CD4-positive, alpha-beta T cell treated with Interleukin-21 for 1 hour (primary cell): ENCODE results near the gene ACSM4.
A peak's percentile ranks its signal among the peaks of the same experiment; 100 is the strongest.
"Not testable (repeated sequence)": the region's sequence is repeated elsewhere in the genome, so short reads cannot be mapped to it uniquely, and the experiment has no call there.

Experiments used
- DNase-seq: peaks from one replicate; pipeline ENCODE4 v3.0.0-alpha.2; 2020

ACSM4 gene, protein sequence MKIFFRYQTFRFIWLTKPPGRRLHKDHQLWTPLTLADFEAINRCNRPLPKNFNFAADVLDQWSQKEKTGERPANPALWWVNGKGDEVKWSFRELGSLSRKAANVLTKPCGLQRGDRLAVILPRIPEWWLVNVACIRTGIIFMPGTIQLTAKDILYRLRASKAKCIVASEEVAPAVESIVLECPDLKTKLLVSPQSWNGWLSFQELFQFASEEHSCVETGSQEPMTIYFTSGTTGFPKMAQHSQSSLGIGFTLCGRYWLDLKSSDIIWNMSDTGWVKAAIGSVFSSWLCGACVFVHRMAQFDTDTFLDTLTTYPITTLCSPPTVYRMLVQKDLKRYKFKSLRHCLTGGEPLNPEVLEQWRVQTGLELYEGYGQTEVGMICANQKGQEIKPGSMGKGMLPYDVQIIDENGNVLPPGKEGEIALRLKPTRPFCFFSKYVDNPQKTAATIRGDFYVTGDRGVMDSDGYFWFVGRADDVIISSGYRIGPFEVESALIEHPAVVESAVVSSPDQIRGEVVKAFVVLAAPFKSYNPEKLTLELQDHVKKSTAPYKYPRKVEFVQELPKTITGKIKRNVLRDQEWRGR

DNA sequence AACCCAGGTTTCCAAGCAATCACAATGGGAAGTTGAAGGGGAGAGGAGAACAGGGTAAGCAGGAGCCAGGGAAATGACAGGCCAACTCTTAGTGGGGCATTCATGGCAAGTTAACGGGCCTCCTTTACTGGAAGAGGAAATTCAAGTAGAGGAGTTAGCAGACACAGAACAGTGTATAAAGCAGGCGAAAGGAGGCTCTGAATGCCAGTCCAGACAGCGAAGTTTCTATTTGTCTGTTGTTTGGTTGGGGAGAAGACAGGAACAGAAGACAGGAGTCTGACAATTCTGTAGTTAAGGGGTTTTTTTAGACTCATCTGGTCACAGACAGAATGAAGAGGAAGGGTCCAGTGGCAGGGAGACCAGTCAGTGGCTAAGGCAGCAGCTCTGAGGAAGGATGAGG lies at the start of gene ACSM4:
Gene ACSM4, plus strand, starts transcription at position 301 of the 400 bp plus-strand sequence. CDS start 260 bp downstream, outside the sequence.
- DNase-seq, result no peak

DNA sequence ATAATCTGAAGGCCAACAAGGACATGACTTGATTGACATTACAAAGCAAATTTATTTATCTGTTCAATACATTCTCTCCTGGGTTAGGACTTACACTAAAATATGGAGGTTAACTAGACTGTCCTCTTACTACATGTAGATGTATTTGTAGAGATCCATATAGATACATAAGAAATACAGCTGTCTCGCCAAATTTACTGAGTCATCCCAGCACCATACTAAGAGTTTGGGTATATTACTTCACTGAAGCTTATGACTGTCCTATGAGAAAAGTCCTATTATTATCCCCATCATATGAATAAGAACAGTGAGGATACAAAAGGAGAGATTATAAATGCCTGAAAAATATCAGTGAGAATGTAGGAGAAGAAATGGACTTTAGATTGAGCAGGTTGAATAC lies 44.8 kb upstream of the ACSM4 start:
- no peak for DNase-seq

DNA sequence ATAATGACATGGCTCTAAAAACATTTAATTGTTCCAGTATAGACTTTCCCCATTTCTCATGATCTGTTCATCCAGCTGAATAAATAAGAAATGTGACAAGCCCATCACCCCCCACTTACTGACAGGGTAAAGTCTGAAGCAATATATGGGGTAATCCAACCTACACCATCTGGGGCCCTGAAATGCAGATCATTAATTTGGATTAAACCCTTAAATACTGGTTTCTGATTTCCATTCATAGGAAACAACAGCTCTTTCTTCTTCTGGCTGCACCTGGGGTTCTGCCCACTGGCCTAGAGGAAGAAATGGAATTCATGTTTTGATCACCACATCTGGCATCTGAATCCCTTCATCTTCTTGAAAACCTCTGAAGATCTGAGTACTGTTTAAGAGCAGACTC lies 39.3 kb upstream of the ACSM4 start:
- DNase-seq, result no peak

DNA sequence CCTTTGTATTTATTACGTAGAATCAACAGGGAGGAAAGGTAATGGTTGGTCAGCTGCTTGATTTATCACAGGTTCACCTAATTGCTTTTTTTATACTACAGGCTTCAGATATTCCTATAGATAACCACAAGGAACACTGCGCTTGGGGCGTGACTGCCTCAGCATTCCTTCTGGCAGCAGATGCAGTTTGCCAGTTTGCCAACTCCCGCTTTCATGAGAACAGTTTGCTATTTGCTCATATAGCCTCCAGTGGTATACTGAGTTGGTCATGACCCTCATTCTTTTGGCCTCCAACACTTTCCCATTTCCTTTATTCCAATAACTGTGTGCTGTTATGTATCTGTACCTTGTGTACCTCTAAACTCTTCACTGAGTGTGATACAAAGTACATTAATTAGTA lies 38.6 kb upstream of the ACSM4 start:
- DNase-seq, result no peak

DNA sequence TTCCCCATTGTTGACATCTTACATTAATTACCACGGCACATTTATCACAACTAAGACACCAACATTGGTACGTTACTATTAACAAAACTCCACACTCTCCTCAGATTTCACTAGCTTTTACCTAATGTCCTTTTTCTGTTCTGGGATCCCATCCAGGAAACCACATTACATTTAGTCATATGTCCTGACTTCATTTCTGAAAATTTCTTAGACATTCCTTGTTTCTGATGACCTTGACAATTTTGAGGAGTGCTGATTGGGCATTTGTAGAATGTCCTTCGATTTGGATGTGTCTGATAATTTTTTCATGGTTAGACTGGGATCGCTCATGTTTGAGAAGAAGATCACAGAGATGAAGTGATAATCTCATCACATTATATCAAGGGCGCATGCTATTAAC lies 34.6 kb upstream of the ACSM4 start:
- DNase-seq, result no peak

DNA sequence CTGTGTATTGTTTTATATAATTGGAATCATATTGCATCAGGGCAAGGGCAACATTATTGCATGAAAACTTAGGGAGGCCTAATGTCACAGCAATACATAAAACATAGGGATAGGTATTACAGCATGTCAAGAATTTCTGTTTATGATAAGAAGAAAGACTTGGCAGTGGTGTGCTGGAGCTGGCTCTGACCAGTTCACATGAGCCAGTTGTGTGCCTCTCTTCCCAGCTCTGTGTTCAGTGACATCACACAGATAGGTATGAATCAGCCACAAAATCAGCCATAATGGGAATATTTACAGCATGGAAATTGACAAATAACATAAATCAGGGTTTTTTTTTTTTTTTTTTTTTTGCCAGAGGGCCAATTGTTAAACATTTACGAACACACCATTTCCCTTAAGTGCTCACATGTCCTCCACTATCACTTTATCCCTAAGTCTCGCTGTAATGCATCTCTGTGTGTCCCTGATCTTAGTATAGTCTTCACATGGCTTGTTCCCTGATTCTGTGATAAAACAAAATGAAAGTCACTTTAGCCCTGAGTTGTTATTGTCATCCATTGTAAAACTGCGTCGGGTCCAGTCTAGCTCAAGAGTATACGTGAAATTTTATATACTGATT lies 31.9 kb upstream of the ACSM4 start:
- no peak for DNase-seq

DNA sequence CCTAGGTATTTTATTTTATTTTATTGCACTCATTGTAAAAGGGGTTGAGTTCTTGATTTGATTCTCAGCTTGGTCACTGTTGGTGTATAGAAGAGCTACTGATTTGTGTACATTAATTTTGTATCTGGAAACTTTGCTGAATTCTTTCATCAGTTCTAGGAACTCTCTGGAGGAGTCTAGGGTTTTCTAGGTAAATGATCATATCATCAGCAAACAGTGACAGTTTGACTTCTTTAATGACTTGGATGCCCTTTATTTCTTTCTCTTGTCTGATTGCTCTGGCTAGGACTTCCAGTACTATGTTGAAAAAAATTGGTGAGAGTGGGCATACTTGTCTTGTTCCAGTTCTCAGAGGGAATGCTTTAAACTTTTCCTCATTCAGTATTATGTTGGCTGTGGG lies 28.4 kb upstream of the ACSM4 start:
- not testable (repeated sequence) for DNase-seq

DNA sequence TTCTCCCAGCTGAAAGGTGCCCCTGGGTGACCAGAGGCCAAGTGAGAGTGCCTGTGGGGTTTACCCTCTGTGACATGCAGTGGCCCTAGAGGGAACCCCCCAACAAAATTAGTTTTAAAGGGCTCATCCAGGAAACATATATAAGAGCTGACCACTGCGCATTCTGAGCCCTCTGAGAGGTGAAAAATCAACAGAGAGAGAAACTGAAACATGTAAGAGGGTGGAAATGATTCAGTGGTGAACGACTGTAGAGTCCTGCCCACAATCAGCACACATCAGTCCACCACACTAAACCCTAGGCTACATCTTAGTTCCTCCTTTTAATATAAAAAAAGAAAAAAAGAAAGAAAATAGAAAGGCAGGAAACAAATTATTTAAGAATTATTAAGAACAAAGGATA lies 21.0 kb upstream of the ACSM4 start:
- no peak for DNase-seq

DNA sequence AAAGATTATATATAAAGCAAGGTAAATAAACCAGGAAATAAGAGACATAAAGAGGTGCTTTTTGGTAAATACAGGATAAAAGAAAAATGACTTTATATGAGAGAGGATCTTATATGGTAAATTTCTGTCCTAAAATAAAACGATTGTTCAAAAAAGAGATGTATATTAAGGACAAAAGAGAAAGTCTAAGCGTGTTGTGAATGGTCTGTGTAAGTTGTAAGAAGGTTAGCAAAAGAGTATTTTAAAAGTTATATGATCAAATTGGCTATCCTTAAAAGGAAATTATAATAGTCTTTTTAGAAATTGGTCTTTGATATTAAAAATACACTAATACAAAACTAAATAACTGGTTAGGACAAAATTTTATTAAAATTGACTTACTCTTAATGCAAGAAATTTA lies 14.1 kb upstream of the ACSM4 start:
- no peak for DNase-seq

DNA sequence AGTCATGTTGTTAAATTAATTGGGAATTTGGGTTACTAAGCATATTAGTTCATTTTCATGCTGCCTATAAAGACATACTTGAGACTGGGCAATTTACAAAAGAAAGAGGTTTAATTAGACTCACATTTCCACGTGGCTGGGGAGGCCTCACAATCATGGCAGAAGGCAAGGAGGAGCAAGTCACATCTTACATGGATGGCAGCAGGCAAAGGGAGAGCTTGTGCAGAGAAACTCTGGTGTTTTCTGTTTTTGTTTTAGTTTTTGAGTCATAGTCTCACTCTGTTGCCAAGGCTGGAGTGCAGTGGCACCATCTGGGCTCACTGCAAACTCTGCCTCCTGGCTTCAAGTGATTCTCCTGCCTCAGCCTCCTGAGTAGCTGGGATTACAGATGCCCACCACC lies 13.3 kb upstream of the ACSM4 start:
- DNase-seq, result not testable (repeated sequence)

DNA sequence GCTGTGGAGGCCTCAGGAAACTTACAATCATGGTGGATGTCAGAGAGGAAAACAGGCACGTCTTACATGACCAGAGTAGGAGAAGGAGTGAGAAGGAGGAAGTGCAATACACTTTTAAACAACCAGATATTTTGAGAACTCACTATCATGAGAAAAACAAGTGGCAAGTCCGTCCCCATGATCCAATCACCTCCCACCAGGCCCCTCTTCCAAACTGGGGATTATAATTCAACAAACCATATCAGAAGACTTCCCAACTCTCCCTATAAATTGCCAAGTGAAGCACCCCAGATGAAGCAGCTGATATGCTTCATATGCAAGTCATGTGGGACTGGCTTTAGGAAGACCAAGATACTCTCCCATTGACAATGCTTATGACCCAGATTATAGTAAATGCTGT lies 11.6 kb upstream of the ACSM4 start:
- DNase-seq, result no peak

DNA sequence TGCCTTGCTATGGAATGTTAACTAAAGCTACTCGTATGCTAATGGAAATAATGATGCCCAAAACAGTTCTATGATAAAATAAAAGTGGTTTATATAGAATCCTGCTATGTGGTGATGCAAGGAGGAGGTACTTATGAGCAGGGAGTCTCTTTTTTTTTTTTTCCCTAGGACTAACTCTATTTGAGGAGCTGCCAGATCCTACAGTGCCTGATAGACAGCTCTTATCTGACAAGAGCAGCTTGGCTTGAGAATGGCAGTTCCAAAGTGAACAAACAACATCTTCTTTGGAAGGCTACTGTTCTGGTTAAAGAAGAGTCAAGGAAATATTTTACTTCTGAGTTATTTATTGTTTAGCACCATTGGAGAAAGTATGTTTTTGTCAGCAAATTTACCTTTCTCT lies 10.2 kb upstream of the ACSM4 start:
- DNase-seq, result no peak

DNA sequence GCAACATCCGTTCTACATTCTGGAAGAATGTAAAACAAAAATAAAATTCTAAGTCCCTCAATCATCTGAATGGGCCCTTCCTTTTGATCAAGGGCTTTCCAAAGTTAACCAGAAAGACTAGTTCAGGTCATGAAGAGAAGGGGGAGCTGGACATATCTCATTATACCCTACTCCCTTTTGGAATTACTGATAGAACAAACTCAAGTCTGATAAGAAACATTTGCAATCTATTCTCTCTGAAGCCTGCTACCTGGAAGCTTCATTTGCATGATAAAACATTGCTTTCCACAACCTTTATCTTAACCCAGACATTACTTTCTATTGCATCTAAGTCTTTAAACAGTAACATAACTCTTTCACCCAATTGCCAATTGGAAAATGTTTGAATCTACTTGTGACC lies 8.3 kb upstream of the ACSM4 start:
- no peak for DNase-seq

DNA sequence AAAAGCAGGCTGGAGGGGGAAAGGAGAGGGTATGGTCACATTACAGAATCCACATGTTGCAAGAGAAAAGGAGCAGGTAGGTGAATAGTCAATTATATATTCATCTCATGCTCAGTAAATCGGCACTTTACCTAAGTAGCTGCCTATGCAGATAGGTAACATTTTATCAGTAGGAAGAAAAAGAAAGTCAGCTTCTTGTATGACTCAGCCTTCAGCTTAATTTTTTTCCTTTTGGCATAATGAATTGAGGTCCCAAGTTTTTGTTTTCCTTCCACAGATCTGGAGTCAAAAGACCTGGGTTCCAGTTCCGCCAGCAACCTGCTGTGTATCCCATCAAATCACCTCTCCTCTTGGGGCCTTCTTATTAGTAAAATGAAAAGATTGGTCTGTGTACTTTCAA lies 6.0 kb upstream of the ACSM4 start:
- no peak for DNase-seq

DNA sequence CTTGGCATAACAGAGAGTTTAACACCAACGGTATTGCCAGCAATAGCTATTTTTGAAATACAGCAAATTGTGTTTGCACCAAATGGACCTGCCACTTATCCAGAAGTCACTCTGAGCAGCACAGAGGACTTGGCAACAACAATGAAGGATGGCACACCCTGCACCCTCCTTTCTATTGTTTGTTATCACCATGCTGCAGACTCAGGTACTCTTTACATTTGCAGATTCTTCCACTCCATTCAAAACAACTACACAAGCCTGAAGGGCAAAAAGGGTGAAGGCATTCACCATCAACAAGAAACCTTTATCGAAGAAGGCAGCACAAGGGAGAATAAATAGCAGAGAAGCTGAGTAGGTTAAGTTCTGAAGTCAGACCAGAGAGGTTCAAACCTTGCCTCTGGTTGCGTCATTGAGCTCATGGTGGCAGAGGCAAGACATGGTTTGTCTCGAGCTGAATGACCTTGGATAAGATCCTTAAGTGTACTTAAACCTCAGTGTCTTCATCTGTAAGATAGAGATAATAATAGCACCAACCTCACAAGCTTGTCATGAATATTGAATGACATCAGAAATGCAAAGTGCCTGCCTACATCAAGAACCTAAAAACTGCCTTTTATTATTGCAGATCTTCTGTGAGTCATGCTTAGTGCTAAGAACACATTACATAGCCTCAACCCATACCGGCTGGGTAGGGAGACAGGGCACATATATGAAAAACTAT lies 1.4 kb upstream of the ACSM4 start:
- no peak for DNase-seq

DNA sequence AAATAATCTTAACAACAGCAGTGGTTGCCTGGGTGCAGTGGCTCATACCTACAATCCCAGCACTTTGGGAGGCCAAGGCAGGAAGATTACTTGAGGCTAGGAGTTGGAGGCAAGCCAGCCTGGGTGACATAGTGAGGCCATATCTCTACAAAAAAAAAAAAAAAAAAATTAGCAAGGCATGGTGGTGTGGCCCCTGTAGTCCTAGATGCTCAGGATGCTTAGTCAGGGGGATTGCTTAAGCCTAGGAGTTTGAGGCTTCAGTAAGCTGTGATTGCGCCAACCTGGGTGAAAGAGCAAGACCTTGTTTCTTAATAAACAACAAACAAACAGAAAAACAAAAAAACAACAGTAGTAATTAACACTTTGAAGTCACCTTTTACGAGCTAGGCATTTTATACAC lies 642 bp upstream of the ACSM4 start:
- DNase-seq, result no peak

DNA sequence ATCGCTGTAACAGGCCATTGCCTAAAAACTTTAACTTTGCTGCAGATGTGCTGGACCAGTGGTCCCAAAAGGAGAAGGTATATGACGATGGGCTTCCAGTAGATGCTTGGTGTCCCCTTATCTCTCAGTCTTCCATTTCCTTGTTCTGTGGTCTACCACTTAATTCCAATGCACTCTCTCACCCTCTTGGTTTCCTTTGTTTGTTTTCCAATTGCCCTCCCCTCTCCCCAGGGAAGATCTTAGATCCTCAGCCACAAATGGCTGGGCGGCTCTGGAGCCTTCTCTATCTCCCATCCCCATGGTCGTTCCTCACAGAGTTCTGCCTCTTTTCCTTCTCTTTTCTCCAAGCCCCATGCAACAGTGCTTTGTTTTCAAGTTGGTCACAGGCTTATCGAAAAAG lies 584 bp downstream of the ACSM4 start:
- DNase-seq, result no peak

DNA sequence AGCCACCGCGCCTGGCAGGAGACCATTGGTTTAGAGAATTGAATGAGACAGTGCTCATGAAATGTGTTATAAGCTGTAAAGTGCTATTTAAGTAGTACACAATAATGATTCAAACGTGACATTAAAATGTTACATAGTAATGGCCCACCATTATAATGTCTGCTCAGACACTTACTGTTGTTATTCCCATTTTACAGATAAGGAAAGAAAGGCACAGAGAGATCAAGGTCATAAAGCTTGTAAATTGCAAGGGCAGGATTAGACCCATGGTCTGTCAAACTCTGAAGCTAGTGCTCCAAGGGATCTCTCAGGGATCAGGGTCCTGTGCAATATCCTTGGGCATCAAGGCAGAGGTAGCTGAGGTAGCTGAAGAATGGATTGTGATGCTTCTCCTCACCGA lies 6.2 kb downstream of the ACSM4 start:
- no peak for DNase-seq

DNA sequence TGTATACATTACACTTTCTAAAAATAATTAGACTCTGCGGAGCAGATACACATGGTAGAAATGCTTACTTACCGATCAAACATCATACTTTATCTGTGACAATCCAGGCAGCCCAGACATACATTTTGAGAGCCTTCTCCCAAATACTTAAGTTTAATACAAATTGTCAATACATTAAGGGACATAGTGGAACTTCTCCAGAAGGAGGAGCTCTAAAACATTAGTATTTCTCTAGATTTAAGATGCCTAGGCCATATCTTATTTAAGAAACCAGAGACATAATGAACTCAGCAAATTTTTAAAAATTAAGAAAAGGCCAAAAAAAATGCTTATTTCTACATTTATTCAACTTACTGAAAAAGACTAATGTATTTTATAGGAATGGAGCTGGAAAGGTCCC lies 16.1 kb downstream of the ACSM4 start:
- DNase-seq, result peak; percentile 5

DNA sequence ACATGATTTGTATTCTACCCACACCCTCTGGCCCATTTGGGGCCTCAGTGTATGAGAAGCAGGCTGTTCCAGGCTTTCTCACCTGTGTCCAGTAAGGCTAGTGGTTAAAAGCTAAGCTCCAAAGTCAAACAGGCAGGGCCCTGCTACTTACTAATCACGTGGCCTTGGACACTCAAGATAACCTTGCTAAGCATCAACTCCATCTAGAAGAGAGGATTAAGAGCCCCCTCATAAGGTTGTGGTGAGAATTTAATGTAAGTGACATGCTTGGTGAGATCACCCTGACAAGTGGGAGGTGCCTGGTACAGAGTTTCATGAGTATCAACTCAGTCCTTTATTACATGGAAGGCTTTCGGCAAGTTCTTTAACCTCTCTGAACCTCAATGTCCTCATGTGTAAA lies 17.8 kb downstream of the ACSM4 start:
- DNase-seq, result no peak

DNA sequence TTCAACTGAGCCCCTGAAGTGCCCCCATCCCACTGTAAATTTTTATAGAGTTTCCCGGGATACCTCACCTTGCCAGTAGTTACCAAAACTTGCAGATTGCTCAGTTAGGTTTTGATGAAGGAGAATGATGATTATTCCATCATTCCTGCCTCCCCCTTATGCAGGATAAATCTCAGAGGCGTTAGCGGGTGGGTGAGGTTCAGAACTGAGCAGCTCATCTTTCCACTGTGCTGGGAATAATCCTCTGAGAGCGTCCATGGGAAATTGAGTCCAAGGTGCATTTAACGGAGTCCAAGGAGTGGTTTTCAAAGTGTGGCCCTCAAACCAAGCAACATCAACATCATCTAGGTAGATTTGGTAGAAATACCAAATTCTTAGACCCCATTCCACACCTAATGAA lies 18.7 kb downstream of the ACSM4 start:
- no peak for DNase-seq

DNA sequence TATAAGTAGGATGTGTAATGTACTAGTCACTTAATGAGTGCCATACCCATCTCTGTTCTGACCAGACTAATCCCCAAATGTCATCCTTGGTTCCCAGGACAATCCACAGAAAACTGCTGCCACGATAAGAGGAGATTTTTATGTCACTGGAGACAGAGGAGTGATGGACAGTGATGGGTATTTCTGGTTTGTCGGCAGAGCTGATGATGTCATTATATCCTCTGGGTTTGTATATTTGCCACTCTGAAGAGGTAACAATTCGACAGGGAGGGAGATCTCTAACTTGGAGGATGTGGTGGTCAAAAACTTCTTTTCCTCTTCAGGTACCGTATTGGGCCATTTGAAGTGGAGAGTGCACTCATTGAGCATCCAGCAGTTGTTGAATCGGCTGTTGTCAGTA lies 20.3 kb downstream of the ACSM4 start:
- DNase-seq, result no peak

DNA sequence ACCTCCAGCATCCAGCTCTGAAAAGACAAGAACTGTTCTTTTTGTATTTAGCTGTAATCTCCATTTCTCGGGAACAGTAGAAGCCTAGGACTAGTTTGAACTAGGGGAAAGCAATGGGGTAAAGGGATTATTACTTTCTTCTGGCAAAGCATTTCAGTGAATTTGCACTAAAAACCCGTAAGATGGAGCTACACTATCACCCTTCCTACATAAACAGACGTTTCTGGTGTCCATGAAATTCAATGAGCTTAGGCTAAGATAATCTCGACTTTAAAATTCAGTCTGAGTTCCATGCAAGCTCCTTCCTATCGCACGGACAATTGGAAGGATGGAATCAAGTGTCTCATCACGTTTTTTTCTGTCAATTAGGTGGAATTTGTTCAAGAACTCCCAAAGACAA lies 24.0 kb downstream of the ACSM4 start:
- no peak for DNase-seq

DNA sequence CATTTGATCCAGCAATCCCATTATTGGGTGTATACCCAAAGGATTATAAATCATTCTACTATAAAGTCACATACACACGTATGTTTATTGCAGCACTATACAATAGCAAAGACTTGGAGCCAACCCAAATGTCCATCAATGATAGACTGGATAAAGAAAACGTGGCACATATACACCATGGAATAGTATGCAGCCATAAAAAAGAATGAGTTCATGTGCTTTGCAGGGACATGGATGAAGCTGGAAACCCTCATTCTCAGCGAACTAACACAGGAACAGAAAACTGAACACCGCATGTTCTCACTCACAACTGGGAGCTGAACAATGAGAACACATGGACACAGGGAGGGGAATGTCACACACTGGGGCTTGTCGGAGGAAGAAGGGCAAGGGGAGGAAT lies 33.9 kb downstream of the ACSM4 start:
- not testable (repeated sequence) for DNase-seq
